ENCODE results near the gene FRY.

- TF ChIP-seq CTCF (IDR thresholded peaks at IDR 0.05; ENCODE audit: low read depth, low read length) (no peak), EZH2phosphoT487 (IDR thresholded peaks at IDR 0.05; ENCODE audit: low read depth) (no peak)
Measured at GRCh38 chr13:32334671-32335070, 303.1 kb downstream of the FRY start.
